H1 (cell line): ENCODE measurements around the gene WNT9A. TPM values are rescaled to one million over a fixed set of nuclear protein-coding genes. Genes with fewer than 3 reads are reported as not detected.

Experiments
- CTCF ChIA-PET: fragments of 300-600 bp; sonication (Branson Sonifier 250); formaldehyde crosslinking; loops from one replicate; lab custom pipeline; 2021; ENCODE audit not compliant: partially characterized antibody; lab: Charles Lee
- POLR2A ChIA-PET: fragments of 300-600 bp; sonication (Branson Sonifier 250); formaldehyde crosslinking; loops from one replicate; lab custom pipeline; 2021; ENCODE audit warnings: inconsistent platforms; ENCODE audit not compliant: partially characterized antibody; lab: Charles Lee
- DNase-seq, 2 experiments: peaks; one replicate each; pipeline versions ENCODE4 v3.0.0 to v3.0.0-alpha.2; 2010 to 2022; ENCODE audit warnings: low spot score in 2 of 2, low read depth in 1 of 2, mixed read lengths in 1 of 2
- FAIRE-seq: peaks from 2 replicates; lab custom pipeline; 2011; peaks lifted over from hg19 to GRCh38; lab: Jason Lieb, UNC
- H2AFZ ChIP-seq: 2 replicates; pipeline ENCODE4 v1.8.1; 2012; ENCODE audit warnings: low read length, inconsistent platforms
- H2AK5ac ChIP-seq: 2 replicates; pipeline ENCODE4 v1.6.1; 2013; ENCODE audit warnings: low read depth, low read length
- H2BK120ac ChIP-seq: replicated peaks from 2 replicates; pipeline ENCODE3; 2013; ENCODE audit warnings: low read depth, low read length, inconsistent platforms
- H2BK12ac ChIP-seq: 2 replicates; pipeline ENCODE4 v1.6.1; 2013; ENCODE audit warnings: low read depth, low read length
- H2BK15ac ChIP-seq: 2 replicates; pipeline ENCODE4 v1.6.1; 2013; ENCODE audit warnings: low read length
- H2BK20ac ChIP-seq: 2 replicates; pipeline ENCODE4 v1.6.1; 2013; ENCODE audit warnings: low read length
- H2BK5ac ChIP-seq: 2 replicates; pipeline ENCODE4 v1.6.1; 2013; ENCODE audit warnings: low read depth, low read length
- H3K14ac ChIP-seq: 2 replicates; pipeline ENCODE4 v1.6.1; 2013; ENCODE audit warnings: inconsistent platforms; ENCODE audit not compliant: insufficient read length
- H3K18ac ChIP-seq: 2 replicates; pipeline ENCODE4 v1.6.1; 2013; ENCODE audit warnings: low read length; ENCODE audit errors: extremely low read depth
- H3K23ac ChIP-seq: 2 replicates; pipeline ENCODE4 v1.6.1; 2013; ENCODE audit warnings: inconsistent platforms; ENCODE audit not compliant: insufficient read length
- H3K23me2 ChIP-seq: 2 replicates; pipeline ENCODE4 v1.6.1; 2013; ENCODE audit warnings: low read depth, low read length
- H3K27ac ChIP-seq: 2 replicates; pipeline ENCODE4 v1.6.1; 2011; ENCODE audit warnings: low read depth, low read length, inconsistent platforms
- H3K27me3 ChIP-seq, 4 experiments: replicated peaks in 1 of 4; 1 replicate in 1 of 4; 2 replicates in 3 of 4; pipeline versions ENCODE4 v1.6.1 to v1.8.1; 2011 to 2013; ENCODE audit warnings: low read length in 3 of 4, mild to moderate bottlenecking in 3 of 4, inconsistent platforms in 2 of 4, mixed read lengths in 2 of 4, moderate library complexity in 1 of 4; ENCODE audit not compliant: control insufficient read depth in 3 of 4, insufficient read depth in 3 of 4; ENCODE audit errors: extremely low read depth in 1 of 4
- H3K36me3 ChIP-seq, 4 experiments: 2 replicates each; pipeline versions ENCODE4 v1.6.1 to v1.8.1; 2011 to 2013; ENCODE audit warnings: mild to moderate bottlenecking in 4 of 4, low read length in 3 of 4, moderate library complexity in 2 of 4, control low read depth in 1 of 4, inconsistent platforms in 1 of 4; ENCODE audit not compliant: insufficient read depth in 4 of 4, control insufficient read depth in 2 of 4
- H3K4ac ChIP-seq: replicated peaks from 2 replicates; pipeline ENCODE3; 2013; ENCODE audit warnings: low read length, low read depth, mixed read lengths, inconsistent platforms; ENCODE audit not compliant: insufficient read length
- H3K4me1 ChIP-seq, 4 experiments: replicated peaks in 1 of 4; 1 replicate in 1 of 4; 2 replicates in 3 of 4; pipeline versions ENCODE4 v1.6.1 to v1.8.1; 2011 to 2013; ENCODE audit warnings: low read length in 3 of 4, inconsistent platforms in 2 of 4, mixed read lengths in 1 of 4; ENCODE audit not compliant: insufficient read depth in 4 of 4, control insufficient read depth in 3 of 4
- H3K4me2 ChIP-seq, 2 experiments: 2 replicates each; pipeline versions ENCODE4 v1.6.1 to v1.8.1; 2011 to 2013; ENCODE audit warnings: low read depth in 2 of 2, low read length in 2 of 2, control low read depth in 1 of 2, inconsistent platforms in 1 of 2, mild to moderate bottlenecking in 1 of 2; ENCODE audit not compliant: insufficient read depth in 1 of 2
- H3K4me3 ChIP-seq, 4 experiments: fragments of 200-600, 300-600 bp in 1 of 4; sonication (generic), shearing (Covaris generic), sonication (Bioruptor Twin) in 1 of 4; 2 replicates each; pipeline versions ENCODE4 v1.5.1 to v1.8.1; 2011 to 2016; ENCODE audit warnings: low read length in 4 of 4, low read depth in 3 of 4, control low read depth in 2 of 4, inconsistent platforms in 2 of 4, mild to moderate bottlenecking in 2 of 4, mixed read lengths in 1 of 4, moderate library complexity in 1 of 4; ENCODE audit not compliant: insufficient read depth in 2 of 4; ENCODE audit errors: extremely low read depth in 1 of 4
- H3K56ac ChIP-seq: replicated peaks from 2 replicates; pipeline ENCODE3; 2013; ENCODE audit warnings: low read depth, mild to moderate bottlenecking, mixed read lengths, low read length, inconsistent platforms; ENCODE audit not compliant: insufficient read length
- H3K79me1 ChIP-seq: 2 replicates; pipeline ENCODE4 v1.6.1; 2013; ENCODE audit warnings: low read depth, low read length, control low read depth
- H3K79me2 ChIP-seq, 2 experiments: 2 replicates each; pipeline versions ENCODE4 v1.6.1 to v1.8.1; 2012 to 2013; ENCODE audit warnings: low read length in 2 of 2, mild to moderate bottlenecking in 2 of 2, inconsistent platforms in 1 of 2; ENCODE audit not compliant: insufficient read depth in 2 of 2, control insufficient read depth in 1 of 2
- H3K9ac ChIP-seq, 4 experiments: replicated peaks in 1 of 4; 1 replicate in 1 of 4; 2 replicates in 3 of 4; pipeline versions ENCODE4 v1.6.1 to v1.8.1; 2011 to 2013; ENCODE audit warnings: low read depth in 3 of 4, low read length in 3 of 4, control low read depth in 2 of 4, mild to moderate bottlenecking in 2 of 4, moderate library complexity in 2 of 4, inconsistent platforms in 1 of 4; ENCODE audit errors: extremely low read depth in 1 of 4
- H3K9me3 ChIP-seq, 2 experiments: 2 replicates each; pipeline versions ENCODE4 v1.6.1 to v1.8.1; 2012 to 2013; ENCODE audit warnings: mild to moderate bottlenecking in 2 of 2, moderate library complexity in 2 of 2, control low read depth in 1 of 2, inconsistent platforms in 1 of 2, low read depth in 1 of 2, low read length in 1 of 2, mixed read lengths in 1 of 2; ENCODE audit not compliant: insufficient read depth in 2 of 2
- H4K20me1 ChIP-seq, 2 experiments: replicated peaks in 1 of 2; 2 replicates each; pipeline versions ENCODE3 to v1.8.1; 2011 to 2013; ENCODE audit warnings: inconsistent platforms in 2 of 2, low read length in 2 of 2, mild to moderate bottlenecking in 1 of 2; ENCODE audit not compliant: insufficient read depth in 2 of 2, control insufficient read depth in 1 of 2
- H4K5ac ChIP-seq: 2 replicates; pipeline ENCODE4 v1.6.1; 2013; ENCODE audit warnings: low read length, low read depth, mixed read lengths, inconsistent platforms; ENCODE audit not compliant: insufficient read length
- H4K8ac ChIP-seq: 2 replicates; pipeline ENCODE4 v1.8.0; 2013; ENCODE audit warnings: mild to moderate bottlenecking, moderate library complexity, low read length, inconsistent platforms; ENCODE audit not compliant: insufficient read depth; ENCODE audit errors: extremely low read depth
- H4K91ac ChIP-seq: replicated peaks from 2 replicates; pipeline ENCODE3; 2013; ENCODE audit warnings: low read length, mixed read lengths, inconsistent platforms; ENCODE audit not compliant: insufficient read length
- ASH2L ChIP-seq: fragments of 200-600, 300-600 bp; sonication (generic); IDR thresholded peaks from one replicate; pipeline ENCODE4 v1.7.1; 2017; ENCODE audit warnings: low read length
- BRCA1 ChIP-seq: IDR thresholded peaks from 2 replicates; pipeline ENCODE4 v1.6.1; 2012; ENCODE audit warnings: low read depth, low read length, improper control_type of control experiment
- CBX8 ChIP-seq: fragments of 300-800, 300-1000 bp; sonication (generic); IDR thresholded peaks from 2 replicates; pipeline ENCODE4 v1.7.1; 2016; ENCODE audit warnings: low read depth, low read length, borderline replicate concordance
- CTBP2 ChIP-seq: IDR thresholded peaks from 2 replicates; pipeline ENCODE4 v1.7.0; 2011; ENCODE audit warnings: borderline replicate concordance, mild to moderate bottlenecking, moderate library complexity, mixed read lengths, low read length; ENCODE audit not compliant: insufficient read depth, insufficient read length
- HDAC6 ChIP-seq: IDR thresholded peaks from one replicate; pipeline ENCODE4 v1.7.1; 2012; ENCODE audit warnings: low read depth, mild to moderate bottlenecking, inconsistent platforms, low read length, moderate library complexity
- JUND ChIP-seq: IDR thresholded peaks from 2 replicates; pipeline ENCODE4 v1.6.1; 2011; ENCODE audit warnings: mild to moderate bottlenecking, improper control_type of control experiment, low read length
- KDM1A ChIP-seq: fragments of 200-600, 300-600 bp; sonication (generic); IDR thresholded peaks from 2 replicates; pipeline ENCODE4 v1.7.1; 2016; ENCODE audit warnings: mild to moderate bottlenecking, low read length, borderline replicate concordance
- NRF1 ChIP-seq: IDR thresholded peaks from 2 replicates; pipeline ENCODE4 v1.6.1; 2011; ENCODE audit warnings: mild to moderate bottlenecking, low read depth, low read length, improper control_type of control experiment
- POLR2AphosphoS5 ChIP-seq: IDR thresholded peaks from 2 replicates; pipeline ENCODE4 v1.6.1; 2011; ENCODE audit warnings: low read depth, low read length
- RFX5 ChIP-seq: IDR thresholded peaks from 2 replicates; pipeline ENCODE4 v1.6.1; 2011; ENCODE audit warnings: low read depth, low read length, improper control_type of control experiment, borderline replicate concordance
- RXRA ChIP-seq: IDR thresholded peaks from 2 replicates; pipeline ENCODE4 v1.6.1; 2011; ENCODE audit warnings: low read depth, mild to moderate bottlenecking, low read length, moderate library complexity; ENCODE audit not compliant: insufficient read depth
- SAP30 ChIP-seq: fragments of 300-600 bp; sonication (generic); IDR thresholded peaks from 2 replicates; pipeline ENCODE4 v1.7.1; 2012; ENCODE audit warnings: low read length, moderate library complexity, mild to moderate bottlenecking, inconsistent platforms; ENCODE audit not compliant: insufficient read depth, insufficient replicate concordance
- SIRT6 ChIP-seq: IDR thresholded peaks from one replicate; pipeline ENCODE4 v1.7.1; 2012; ENCODE audit warnings: low read length, inconsistent platforms
- TCF12 ChIP-seq: IDR thresholded peaks from 2 replicates; pipeline ENCODE4 v1.6.1; 2011; ENCODE audit warnings: low read depth, mild to moderate bottlenecking, low read length
- YY1 ChIP-seq: IDR thresholded peaks from 2 replicates; pipeline ENCODE4 v1.6.1; 2011; ENCODE audit warnings: low read depth, mild to moderate bottlenecking, low read length
- WGBS, 2 experiments: shearing (Covaris generic) in 1 of 2; methylation state at CpG; one replicate each; pipeline versions ENCODE4 v1.1.6 to v1.1.7; 2013 to 2015; ENCODE audit warnings: low lambda C conversion rate in 2 of 2, mixed read lengths in 2 of 2, inconsistent platforms in 1 of 2, low coverage in 1 of 2, missing lambda C conversion rate in 1 of 2; ENCODE audit not compliant: insufficient replicate concordance in 2 of 2, insufficient coverage in 1 of 2, insufficient read length in 1 of 2; ENCODE audit errors: extremely low coverage in 1 of 2, missing lambda C conversion rate in 1 of 2; 5-methylcytosine and 5-hydroxymethylcytosine counted together
- polyA plus RNA-seq, 7 experiments: library from polyadenylated mRNA; depleted of rRNA in 3 of 7; stranded (reverse) in 5 of 7; unstranded in 2 of 7; fragments of >200 nt in 5 of 7; fragments of 200-250 nt in 2 of 7; gene quantifications; 1 replicate in 5 of 7; 2 replicates in 1 of 7; 4 replicates in 1 of 7; pipeline versions ENCODE4 v1.2.1 to v1.2.3, GENCODE V29; 2011 to 2013; ENCODE audit warnings: missing spikeins in 2 of 7, mixed read lengths in 2 of 7
- total RNA-seq: library from RNA; stranded (reverse); fragmentation: NEBNext Ultra II Directional; extraction: Animal tissue kit (Norgen Biotek cat#: 25700); gene quantifications from 2 replicates; pipeline ENCODE4 v1.2.1, GENCODE V29; 2021

The WNT9A gene
- total and polyA plus RNA-seq, 2 of the 8 experiments (the other 6 are each of a cell fraction or from before 2014, with no cell fraction given) = 1.1 to 1.5 TPM

DNA sequence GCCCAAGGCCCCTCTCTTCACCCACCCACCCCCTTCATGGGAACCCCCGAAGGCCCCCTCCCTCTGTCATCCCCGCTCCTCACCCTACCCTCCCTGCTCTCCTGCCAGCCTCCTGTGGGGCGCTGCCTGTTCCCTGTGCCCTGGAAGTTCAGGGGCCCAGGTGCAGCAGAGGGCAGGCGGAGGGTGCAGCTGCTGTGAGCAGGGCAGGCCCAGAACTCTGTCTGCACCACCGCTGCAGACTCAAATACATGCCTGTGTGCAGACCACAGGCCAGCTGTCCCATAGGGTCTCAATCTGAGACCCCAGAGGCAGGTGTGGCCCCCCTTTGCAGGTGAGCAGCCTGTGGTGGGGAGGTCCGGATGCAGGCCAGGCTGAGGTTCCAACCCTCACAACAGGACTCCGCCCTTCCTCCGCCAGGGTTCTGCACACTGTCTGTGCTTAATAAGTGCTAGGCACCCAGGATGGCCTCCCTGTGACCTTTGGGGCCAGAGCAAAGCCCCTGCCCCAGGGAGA, 62.5 kb downstream of the WNT9A start:
- Histone ChIP-seq H3K27me3 (no peaks in the 10 kb centered on the region; a peak in 2 of 7 replicates), H4K5ac (no peak overlapping the region), H3K23me2 (peaks cover 13% of the 10 kb centered on the region; the same call in 1 of the 2 replicates), H2AFZ (no peak overlapping the region), H4K91ac (no peak overlapping the region), H3K18ac (peak overlapping the region; percentile 60), H3K14ac (no peak overlapping the region), H3K79me1 (no peaks in the 10 kb centered on the region), H3K4me3 (no peak overlapping the region), H2BK20ac (no peak overlapping the region), H3K27ac (no peak overlapping the region), H3K9me3 (no peaks in the 10 kb centered on the region), H2BK12ac (no peak overlapping the region), H3K4me2 (no peak overlapping the region), H2AK5ac (no peak overlapping the region), H3K4me1 (peaks cover 0 to 17% (median 11%) of the 10 kb centered on the region in 4 experiments; a peak in 6 of 7 replicates), H4K20me1 (no peaks in the 10 kb centered on the region), H3K79me2 (no peaks in the 10 kb centered on the region), H2BK120ac (no peak overlapping the region), H3K36me3 (no peaks in the 10 kb centered on the region), H3K56ac (no peak overlapping the region), H2BK15ac (no peak overlapping the region), H3K9ac (no peak overlapping the region), H3K4ac (no peak overlapping the region), H2BK5ac (no peak overlapping the region), H3K23ac (no peak overlapping the region), H4K8ac (peak overlapping the region; percentile 73; the same call in 1 of the 2 replicates)
- WGBS, 2 experiments = 94% methylated on average over 6 of the region's 8 CpGs; no CpG with 5 or more reads in 1 of the 2 experiments
- POLR2A ChIA-PET = interaction anchor here (1.6 to 2.0 kb wide), 2 partner anchors 34 to 92 kb away, joined by 3 to 5 read pairs; no protein-coding TSS in a partner anchor
- CTCF ChIA-PET = interaction anchor here (2.4 kb wide), 1 partner anchor 123 kb away, joined by 5 read pairs; no protein-coding TSS in a partner anchor
- FAIRE-seq (no peak), DNase-seq (peak in 1 of 2 experiments; percentile 46)
- TF ChIP-seq BRCA1 (no peak), JUND (no peak), SIRT6 (no peak), KDM1A (no peak), POLR2AphosphoS5 (no peak), TCF12 (no peak), RXRA (no peak), HDAC6 (no peak), NRF1 (no peak), ASH2L (no peak), SAP30 (no peak), YY1 (no peak), CTBP2 (no peak), CBX8 (no peak), RFX5 (no peak)
